Stimulated activated CD4-positive, alpha-beta T cell treated with anti-CD3 and anti-CD28 coated beads, Interleukin-12 subunit alpha, Interleukin-12 subunit beta, amount 100 ng/mL, for 4 hours (primary cell): ENCODE data around the gene OSBPL10.

Experiments used
- DNase-seq: peaks from one replicate; pipeline ENCODE4 v3.0.0-alpha.2; 2020

Gene OSBPL10

DNA sequence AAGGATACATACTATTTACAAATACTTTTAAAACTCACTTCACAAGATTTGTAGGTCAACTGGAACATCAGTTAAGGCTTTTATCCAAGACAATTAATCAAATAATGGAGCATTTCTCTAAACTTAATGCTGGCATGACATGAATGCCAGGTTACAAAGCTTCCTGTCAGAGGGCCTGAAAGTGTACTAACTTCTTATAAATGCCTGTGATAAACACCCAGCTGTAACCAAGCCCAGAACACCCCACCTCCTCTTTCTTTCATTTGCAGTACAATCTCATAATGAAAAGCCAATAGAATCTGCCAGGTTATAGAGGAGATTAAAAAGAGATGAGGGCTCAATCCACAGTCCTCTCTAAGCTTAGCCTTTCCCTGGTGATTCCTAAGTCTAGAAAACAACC is 214.4 kb downstream of the OSBPL10 start:
- DNase-seq = no peak

DNA sequence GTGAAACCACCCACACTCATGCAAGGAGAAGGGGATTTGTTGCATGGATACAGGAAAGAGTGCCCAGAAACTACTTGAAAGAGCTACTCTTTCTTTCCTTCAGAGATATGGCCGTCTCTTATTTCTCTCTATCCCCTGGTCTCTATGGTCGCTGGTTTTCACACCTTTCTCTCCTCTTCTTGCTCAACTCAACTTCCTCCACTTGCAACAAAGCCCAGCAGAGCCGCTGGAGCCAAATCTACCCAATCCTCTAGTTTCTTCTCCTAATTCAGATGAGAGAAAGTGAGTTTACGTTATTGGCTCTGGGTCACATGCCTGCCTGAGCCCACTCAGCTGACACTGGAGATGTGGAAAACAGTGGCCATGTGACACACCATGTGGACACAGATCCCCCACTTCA is 215.2 kb downstream of the OSBPL10 start:
- no peak for DNase-seq

DNA sequence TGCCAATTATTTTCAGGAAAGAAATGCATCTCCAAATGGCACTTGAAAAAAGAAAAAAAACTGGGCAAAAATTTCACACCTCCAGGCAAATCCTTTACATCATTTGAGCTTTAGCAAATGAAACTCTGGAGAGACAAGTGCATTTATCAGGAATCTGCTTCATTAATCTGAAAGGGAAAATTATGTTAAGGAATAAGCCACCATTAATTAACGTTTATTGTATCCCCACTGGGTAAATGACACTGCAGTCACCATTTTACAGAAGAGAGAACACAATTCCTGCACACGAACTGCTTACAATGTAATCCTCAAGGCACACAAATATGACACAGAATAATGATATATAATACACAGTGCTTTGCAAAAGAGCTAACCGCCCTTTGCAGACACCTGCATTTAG is 217.3 kb downstream of the OSBPL10 start:
- DNase-seq = no peak

- no peak for DNase-seq
Observed at GRCh38 chr3:31762888-31763351, 218.1 kb downstream of the OSBPL10 start.

DNA sequence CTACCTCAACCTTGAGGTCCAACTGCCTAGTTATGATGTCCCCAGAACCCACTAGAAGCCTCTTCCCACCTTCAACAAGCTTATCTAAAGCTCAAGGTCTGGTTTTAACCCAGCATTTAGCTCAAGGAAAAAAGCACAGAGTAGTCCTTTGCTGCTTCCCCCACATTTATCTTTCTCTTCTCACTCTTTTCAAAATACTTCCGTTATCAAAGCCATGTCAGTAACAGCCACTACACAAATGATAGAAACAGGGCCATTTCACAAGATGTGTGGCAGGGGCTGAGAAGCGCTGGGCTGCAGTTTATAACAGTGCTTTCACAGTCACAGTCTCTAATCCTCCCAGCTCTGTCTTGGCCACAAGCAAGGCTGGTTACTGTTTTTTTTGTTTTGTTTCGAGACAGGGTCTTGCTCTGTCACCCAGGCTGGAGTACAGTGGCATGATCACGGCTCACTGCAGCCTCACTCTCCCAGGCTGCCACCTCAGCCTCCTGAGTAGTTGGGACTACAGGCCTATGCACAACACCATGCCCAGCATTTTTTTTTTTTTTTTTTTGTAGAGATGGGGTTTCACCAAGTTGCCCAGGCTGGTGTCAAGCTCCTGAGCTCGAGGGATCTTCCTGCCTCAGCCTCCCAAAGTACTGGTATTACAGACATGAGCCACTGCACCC is 218.8 kb downstream of the OSBPL10 start:
- no peak for DNase-seq

DNA sequence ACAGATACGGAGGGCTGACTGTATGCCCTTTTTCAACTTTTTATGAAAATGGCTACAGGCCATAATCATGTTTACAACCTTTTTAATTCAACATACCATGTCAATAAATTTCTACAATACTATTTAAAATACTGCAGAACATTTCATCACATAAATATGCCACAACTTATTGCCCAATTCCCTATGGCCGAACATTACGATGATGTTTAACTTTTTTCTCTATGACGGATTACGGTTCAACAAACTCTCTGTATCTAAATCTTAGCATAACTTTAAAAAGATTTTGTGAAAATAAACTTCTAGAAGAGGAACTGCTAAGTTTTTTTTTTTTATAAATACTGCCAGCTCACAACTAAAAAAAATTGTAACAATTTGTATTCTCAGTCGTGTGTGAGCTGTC is 220.4 kb downstream of the OSBPL10 start:
- DNase-seq = no peak

- no peak for DNase-seq
Observed at GRCh38 chr3:31758322-31758965, 222.6 kb downstream of the OSBPL10 start.

- DNase-seq = no peak
Observed at GRCh38 chr3:31755926-31756658, 225.0 kb downstream of the OSBPL10 start.

DNA sequence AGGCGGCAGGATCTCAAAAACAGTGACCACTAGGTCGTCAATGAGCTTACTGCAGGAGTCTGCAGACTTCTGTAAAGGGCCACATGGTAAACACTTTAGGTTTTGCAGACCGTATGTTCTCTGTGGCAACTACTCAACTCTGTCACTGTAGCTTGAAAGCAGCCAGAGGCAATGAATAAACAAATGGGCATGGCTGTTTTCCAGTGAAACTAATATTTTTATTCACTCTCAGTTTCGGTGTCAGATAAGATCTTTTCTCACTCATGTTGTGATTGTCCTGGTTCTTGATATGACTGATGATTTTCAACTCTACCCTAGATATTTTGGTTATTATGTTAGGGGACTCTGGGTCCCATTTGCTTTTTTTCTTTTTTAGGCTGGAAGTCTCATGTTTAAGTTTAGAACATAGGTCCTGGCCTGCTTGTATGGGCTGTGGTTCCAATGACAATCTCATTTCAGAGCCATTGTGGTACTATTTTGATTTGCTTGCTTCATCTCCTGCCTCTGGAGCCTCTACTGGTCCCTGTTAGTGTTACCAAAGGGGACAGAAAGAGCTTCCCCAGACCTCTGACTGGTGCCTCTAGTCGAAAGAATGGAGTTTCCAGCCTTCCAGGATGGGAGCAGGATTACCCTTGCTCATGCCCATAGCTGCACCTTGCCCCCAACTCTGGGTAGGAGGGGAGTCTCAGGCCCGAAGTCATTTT is 226.3 kb downstream of the OSBPL10 start:
- no peak for DNase-seq

GRCh38 chr3:31753050-31753425 is 228.0 kb downstream of the OSBPL10 start:
- DNase-seq = no peak

DNA sequence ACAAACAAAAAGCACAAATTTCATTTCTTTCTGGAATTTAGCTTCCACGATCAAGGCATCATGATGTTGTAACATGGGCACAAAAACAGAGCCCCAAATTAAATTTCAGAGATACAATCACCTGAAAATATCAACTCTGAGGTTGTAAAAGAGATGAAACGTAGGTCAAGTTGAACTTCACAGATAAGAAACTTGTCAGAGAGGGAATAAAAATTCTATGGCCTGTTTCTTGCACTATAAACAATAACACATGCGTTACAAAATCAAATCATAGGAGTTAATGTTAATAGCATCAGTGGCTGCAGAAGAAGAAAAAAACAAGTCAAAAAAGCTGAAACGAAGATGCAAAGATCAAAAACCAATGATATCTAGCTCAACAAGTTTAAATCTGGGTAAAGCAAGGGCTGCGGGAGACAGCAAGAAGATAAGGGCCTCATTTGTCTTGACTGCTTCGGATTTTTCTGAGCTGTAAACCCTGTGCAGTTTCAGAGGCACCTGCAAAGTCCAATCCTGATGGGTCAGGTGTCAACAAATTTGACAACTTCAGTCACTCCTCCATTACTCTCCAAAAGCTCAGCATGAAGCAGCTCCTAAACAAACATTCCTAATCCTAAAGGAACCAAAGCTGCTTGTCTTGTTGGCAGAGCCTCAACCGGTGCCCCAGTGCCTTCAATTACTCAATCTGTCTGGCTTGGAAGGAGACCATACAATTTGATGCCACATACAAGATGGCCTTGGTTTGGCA is 228.6 kb downstream of the OSBPL10 start:
- no peak for DNase-seq

DNA sequence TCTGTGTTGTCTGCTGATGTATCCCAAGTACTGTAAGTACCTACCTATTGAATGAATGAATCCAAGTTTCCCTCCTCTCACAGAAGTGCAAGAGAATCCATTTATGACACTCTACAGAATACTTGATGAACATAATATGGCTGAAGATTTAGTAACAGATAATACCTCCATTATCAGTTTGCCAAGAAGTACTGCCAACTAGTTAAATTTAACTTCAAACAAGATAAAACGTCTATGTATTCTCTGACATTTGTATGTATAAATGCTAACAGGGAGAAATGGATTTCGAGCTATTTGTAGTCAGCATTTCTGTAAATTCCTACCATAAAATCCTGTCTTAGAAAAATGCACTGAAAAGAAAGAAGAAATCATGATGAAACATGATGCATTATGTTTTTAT is 230.7 kb downstream of the OSBPL10 start:
- DNase-seq = no peak

DNA sequence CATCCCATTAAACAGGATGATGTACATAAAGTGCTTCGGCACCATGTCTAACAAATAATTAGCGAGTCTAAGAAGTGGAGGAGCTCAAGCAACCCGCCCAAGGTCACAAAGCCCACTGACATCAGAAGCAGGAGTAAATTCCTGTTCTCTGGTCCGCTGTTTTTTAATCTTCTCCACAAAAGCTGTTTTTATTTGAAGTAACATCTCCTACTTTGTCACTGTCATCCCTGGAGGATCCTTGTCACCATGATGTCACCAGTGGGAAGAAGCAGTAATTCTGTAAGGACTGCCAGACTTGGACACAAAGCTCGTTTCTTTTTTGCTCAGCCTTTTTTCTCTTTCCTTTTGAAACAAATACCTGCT is 232.1 kb downstream of the OSBPL10 start:
- DNase-seq = no peak

- DNase-seq = no peak
Observed at GRCh38 chr3:31748281-31748932, 232.7 kb downstream of the OSBPL10 start.

DNA sequence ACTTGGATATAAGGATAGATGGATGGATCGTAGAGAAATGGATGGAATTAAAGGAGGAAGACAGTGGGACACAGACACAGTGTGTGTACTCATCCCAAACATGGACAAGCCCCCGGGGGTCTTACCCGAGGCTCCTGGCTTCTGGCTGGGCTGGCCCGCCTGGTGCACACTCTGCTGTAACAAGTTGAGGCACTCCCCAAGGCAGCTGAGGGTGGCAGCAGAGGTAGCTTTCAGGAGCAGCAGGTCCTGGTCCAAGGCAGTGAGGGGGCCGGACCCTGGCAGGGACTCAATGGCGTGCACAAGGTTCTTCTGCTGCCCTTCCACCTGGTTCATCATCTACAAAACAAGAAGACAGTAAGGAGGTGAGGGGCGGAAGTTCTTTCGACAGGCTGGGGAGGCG is 233.3 kb downstream of the OSBPL10 start:
- no peak for DNase-seq

DNA sequence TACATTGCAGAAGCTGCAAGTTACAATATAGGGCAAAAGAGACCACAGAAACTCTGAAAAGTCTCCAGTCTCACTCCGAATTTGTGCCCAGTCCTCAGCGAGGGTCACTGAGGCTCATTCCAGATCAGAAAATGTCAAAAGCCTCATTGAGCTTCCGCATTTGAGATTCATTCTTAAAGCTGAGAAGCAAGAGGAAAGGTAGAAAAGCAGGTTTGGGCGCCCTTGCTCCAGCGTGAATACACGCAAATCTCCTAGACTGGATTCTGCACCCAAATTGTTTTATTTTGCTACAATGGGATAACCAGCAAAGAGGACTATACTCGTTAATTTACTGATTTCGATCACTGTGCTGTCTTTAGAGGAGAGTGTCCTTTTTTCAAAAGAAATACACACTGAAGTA is 236.1 kb downstream of the OSBPL10 start:
- no peak for DNase-seq

- no peak for DNase-seq
Observed at GRCh38 chr3:31743331-31744089, 237.6 kb downstream of the OSBPL10 start.

- DNase-seq = no peak
Observed at GRCh38 chr3:31740397-31740796, 240.7 kb downstream of the OSBPL10 start.

DNA sequence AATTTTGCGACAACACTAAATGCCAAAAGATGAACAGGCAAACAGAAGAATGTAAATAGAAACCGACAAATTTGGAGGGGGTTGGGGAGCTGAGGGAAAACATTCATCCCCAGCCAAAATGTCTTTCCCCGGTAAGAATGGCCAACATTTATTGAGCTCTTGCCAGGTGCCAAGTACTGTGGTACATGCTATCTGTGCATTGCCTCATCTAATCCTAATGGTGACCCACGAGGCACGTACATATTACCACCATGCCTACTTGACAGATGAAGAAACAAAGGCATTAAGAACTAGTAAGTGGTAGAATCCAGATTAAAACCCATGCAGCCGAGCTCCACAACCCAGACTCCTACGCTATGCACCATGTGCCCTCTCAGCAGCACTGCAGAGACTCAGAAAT is 242.7 kb downstream of the OSBPL10 start:
- no peak for DNase-seq

DNA sequence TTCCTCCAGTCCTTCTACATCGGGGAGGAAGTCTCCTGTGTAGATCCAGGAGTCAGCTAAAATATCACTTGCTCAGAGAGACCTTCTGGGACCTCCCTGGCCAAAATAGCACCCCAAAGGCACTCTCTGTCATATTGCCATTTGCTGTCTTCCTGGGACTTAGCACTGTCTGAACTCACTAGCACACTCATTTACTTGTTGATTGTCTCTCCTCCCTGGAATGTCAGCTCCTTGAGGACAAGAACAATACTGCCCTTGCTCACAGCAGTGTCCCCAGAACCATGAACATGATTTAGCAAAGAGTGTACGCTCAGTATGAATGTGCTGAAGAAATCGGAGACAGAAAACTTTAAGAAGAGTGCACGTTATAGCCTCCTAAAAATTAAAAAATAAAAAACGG is 245.4 kb downstream of the OSBPL10 start:
- no peak for DNase-seq

DNA sequence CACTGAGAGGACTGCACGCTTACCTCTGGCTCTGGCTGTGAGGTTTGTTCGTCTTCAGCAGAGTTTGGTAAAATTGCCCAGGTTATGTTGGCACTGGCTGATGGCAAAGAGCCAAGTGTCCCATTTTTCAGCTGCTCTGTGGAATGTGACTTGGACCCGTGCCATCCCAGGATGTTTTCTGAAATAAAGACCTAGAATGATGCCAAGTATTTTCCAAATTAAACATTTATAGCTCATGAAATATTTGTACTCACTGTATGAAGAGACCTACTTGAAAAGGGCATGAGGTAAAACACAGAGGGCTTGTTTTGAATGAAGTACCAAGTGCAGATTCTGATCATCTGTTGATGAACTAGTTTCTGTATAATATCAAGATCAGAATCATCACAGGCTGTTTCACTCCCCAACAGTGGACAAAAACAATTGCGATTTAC is 247.8 kb downstream of the OSBPL10 start:
- DNase-seq = no peak

DNA sequence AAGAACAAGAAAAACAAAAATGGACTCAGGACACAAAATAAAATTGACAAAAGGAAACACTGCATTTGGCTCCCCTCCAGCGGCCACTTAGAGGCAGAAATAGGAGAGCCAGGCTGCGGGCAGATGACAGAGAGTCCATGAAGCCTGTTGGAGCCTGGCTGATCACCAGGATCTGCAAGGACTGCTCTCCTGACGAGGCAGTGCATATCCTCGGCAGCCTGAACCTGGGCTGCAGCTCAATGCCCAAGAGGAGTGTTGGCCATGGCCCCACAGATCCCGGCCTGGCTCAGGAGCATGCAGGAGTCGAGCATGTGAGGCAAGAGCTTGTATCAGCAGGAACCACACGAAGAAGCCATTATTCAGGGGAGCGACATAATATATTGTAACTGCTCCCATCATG is 248.5 kb downstream of the OSBPL10 start:
- no peak for DNase-seq
